GM12801 (cell line): Measurements from ENCODE around the gene NFKBIL1.

Source experiments
- TF ChIP-seq, protein P1 (sequence below): IDR thresholded peaks from one replicate; pipeline ENCODE4 v1.5.1; 2011; ENCODE audit warnings: control low read depth; ENCODE audit not compliant: insufficient read length; ENCODE audit errors: extremely low read depth

Gene NFKBIL1

DNA sequence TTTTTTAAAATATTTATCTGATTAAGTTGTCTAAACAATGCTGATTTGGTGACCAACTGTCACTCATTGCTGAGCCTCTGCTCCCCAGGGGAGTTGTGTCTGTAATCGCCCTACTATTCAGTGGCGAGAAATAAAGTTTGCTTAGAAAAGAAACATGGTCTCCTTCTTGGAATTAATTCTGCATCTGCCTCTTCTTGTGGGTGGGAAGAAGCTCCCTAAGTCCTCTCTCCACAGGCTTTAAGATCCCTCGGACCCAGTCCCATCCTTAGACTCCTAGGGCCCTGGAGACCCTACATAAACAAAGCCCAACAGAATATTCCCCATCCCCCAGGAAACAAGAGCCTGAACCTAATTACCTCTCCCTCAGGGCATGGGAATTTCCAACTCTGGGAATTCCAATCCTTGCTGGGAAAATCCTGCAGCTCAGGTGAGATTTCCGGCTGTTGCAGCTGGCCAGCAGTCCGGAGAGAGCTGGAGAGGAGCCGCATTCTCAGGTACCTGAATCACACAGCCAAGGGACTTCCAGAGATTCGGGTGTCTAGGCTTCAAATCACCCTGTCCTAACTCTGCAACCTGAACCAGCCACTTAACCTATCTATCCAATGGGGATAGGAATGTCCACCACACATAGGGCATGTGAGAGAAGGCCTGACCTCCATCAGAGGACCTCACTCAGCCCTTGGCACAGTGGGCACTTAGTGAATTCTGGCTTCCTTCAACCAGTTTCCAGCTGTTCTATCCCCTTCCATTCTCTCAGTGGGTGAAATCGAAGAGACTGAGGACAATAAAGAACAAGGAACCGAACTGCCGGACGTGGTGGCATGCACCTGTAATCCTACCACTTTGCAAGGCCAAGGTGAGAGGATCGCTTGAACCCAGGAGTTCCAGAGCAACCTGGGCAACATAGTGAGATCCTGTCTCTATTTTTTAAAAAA is 31.0 kb downstream of the NFKBIL1 start:
- TF ChIP-seq, protein P1, sequence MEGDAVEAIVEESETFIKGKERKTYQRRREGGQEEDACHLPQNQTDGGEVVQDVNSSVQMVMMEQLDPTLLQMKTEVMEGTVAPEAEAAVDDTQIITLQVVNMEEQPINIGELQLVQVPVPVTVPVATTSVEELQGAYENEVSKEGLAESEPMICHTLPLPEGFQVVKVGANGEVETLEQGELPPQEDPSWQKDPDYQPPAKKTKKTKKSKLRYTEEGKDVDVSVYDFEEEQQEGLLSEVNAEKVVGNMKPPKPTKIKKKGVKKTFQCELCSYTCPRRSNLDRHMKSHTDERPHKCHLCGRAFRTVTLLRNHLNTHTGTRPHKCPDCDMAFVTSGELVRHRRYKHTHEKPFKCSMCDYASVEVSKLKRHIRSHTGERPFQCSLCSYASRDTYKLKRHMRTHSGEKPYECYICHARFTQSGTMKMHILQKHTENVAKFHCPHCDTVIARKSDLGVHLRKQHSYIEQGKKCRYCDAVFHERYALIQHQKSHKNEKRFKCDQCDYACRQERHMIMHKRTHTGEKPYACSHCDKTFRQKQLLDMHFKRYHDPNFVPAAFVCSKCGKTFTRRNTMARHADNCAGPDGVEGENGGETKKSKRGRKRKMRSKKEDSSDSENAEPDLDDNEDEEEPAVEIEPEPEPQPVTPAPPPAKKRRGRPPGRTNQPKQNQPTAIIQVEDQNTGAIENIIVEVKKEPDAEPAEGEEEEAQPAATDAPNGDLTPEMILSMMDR, result no peak

GRCh38 chr6:31579119-31579505 is 31.7 kb downstream of the NFKBIL1 start:
- TF ChIP-seq, protein P1, result no peak

- TF ChIP-seq, protein P1, result no peak
Observed at GRCh38 chr6:31579546-31580437, 32.4 kb downstream of the NFKBIL1 start.

DNA sequence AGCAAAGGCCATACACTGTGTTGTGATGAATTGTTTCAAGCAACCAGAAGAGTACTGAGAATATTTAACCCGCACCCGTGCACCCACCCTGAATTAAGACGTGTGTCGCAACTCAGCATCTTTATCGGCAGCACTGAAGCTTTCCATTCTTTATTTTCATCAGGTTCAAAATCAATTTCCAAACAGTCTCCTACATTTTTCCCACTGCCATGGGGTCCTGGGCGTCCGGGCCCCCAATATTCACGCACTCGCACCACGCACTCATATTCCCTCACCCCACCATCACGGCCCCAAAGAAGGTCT is 33.0 kb downstream of the NFKBIL1 start:
- TF ChIP-seq, protein P1, result no peak

DNA sequence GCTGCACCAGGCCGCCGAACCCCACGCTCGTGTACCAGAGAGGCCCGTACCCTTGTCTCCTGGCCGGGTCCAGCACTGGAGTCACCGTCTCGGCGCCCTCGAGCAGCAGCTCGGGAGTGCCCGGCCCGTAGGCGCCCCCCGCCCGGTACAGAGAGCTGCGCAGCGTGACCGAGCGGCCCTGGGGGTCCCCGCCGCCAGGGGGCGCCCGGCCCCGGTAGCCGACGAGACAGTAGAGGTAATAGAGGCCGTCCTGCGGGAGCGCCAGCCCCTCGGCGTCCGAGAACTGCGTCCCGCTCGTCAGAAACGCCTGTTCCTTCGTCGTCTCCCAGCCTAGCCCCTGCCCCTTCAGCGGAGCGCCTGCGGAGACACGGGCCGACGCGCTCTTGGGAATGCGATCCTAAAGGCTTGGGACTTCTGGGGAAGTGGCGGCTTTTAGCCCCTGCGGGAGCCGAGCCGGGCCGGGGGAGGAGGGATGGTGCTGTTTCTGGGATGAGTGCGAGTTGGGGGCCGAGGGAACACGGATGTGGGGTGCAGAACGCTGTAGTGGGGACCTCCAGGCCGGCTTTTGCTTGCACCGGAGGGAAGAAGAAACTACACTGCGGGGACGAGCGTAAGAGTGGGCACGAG is 33.5 kb downstream of the NFKBIL1 start:
- TF ChIP-seq, protein P1, result no peak

DNA sequence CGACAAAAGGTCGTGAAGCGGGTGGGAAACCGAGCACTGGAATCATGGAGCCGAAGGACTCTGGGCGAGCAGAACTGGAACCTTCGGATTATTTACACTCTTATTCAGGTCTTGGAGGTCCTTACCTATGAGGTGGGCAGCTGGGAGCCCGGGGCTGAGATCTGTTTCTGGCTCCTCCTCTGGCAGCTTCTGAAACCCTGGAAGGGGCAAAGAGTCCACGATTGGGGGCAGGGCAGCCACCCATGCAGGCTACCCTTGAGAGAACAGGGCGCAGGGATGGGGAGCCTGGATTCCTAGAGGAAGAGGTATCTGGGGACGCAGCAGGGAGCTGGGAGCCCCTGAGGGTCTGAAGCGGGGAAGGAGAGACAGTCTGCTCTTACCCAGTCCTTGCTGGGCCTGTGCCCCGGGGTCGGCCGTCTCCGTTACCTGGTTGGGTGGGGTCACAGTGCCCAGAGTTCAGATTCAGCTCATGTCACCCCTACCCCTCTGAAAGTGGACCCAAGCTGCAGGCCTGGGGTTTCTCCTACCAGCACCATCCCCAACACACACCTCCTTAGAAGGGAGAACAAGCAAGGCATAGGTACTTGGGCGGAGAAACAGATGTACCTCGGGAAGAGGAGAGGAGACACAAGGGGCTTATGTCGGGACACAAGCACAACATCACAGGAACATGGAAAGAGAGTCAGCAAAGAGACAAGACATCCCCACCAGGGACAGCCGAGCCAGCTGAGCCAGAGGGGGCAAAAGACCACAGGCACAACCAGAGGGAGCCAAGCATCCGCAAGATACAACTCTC is 34.2 kb downstream of the NFKBIL1 start:
- TF ChIP-seq, protein P1, result no peak

GRCh38 chr6:31582230-31582643 is 34.8 kb downstream of the NFKBIL1 start, which contains the start of gene LTB:
LTB (minus strand) TSS chr6:31582424; CDS start chr6:31582417, 7 bp downstream.
- TF ChIP-seq, protein P1, result no peak
